Mesenchymal stem cell (in vitro differentiated cells and primary cell): ENCODE measurements around the gene ZBTB25.
A peak's percentile ranks its signal among the peaks of the same experiment; 100 is the strongest.

Experiments
- DNase-seq: peaks from one replicate; pipeline ENCODE4 v3.0.0-alpha.2; 2013
- H2AFZ ChIP-seq: one replicate; pipeline ENCODE4 v1.6.1; 2013; ENCODE audit warnings: low read depth, mild to moderate bottlenecking, control low read depth, inconsistent platforms, low read length, moderate library complexity
- H2AK5ac ChIP-seq: 2 replicates; pipeline ENCODE4 v1.6.1; 2013; ENCODE audit warnings: low read length, moderate library complexity, mild to moderate bottlenecking, inconsistent platforms; ENCODE audit not compliant: severe bottlenecking
- H2BK120ac ChIP-seq: one replicate; pipeline ENCODE4 v1.6.1; 2013; ENCODE audit warnings: low read depth, mild to moderate bottlenecking, inconsistent platforms, low read length, moderate library complexity
- H2BK12ac ChIP-seq, 2 experiments: one replicate each; pipeline ENCODE4 v1.6.1; 2013; ENCODE audit warnings: inconsistent platforms in 2 of 2, low read length in 2 of 2, mild to moderate bottlenecking in 2 of 2, moderate library complexity in 2 of 2, control low read depth in 1 of 2
- H2BK15ac ChIP-seq: one replicate; pipeline ENCODE4 v1.6.1; 2013; ENCODE audit warnings: mild to moderate bottlenecking, low read depth, inconsistent platforms; ENCODE audit not compliant: poor library complexity, severe bottlenecking
- H2BK5ac ChIP-seq: 2 replicates; pipeline ENCODE4 v1.6.1; 2013; ENCODE audit warnings: low read depth, mild to moderate bottlenecking, low read length, control low read depth, inconsistent platforms; ENCODE audit not compliant: poor library complexity, severe bottlenecking
- H3K14ac ChIP-seq, 2 experiments: one replicate each; pipeline ENCODE4 v1.6.1; 2013; ENCODE audit warnings: inconsistent platforms in 2 of 2, low read length in 2 of 2, control low read depth in 1 of 2, mild to moderate bottlenecking in 1 of 2, moderate library complexity in 1 of 2
- H3K18ac ChIP-seq, 2 experiments: one replicate each; pipeline ENCODE4 v1.6.1; 2013; ENCODE audit warnings: inconsistent platforms in 2 of 2, low read length in 2 of 2, control low read depth in 1 of 2, low read depth in 1 of 2, mild to moderate bottlenecking in 1 of 2
- H3K23ac ChIP-seq, 2 experiments: one replicate each; pipeline ENCODE4 v1.6.1; 2013; ENCODE audit warnings: inconsistent platforms in 2 of 2, low read length in 2 of 2, mild to moderate bottlenecking in 2 of 2, moderate library complexity in 2 of 2, control low read depth in 1 of 2
- H3K27ac ChIP-seq: 2 replicates; pipeline ENCODE4 v1.5.1; 2013; ENCODE audit warnings: mild to moderate bottlenecking, moderate library complexity, low read length, control low read depth, inconsistent platforms; ENCODE audit not compliant: poor library complexity, severe bottlenecking
- H3K27me3 ChIP-seq, 2 experiments: 2 replicates each; pipeline versions ENCODE4 v1.6.1 to v1.7.0; 2013; ENCODE audit warnings: low read length in 2 of 2, mild to moderate bottlenecking in 2 of 2, moderate library complexity in 2 of 2, control low read depth in 1 of 2, inconsistent platforms in 1 of 2; ENCODE audit not compliant: control insufficient read depth in 1 of 2, insufficient read depth in 1 of 2
- H3K36me3 ChIP-seq, 2 experiments: 2 replicates each; pipeline versions ENCODE4 v1.6.1 to v1.7.0; 2013; ENCODE audit warnings: low read length in 2 of 2, control low read depth in 1 of 2, inconsistent platforms in 1 of 2, low read depth in 1 of 2, mild to moderate bottlenecking in 1 of 2; ENCODE audit not compliant: insufficient read depth in 2 of 2, control insufficient read depth in 1 of 2
- H3K4ac ChIP-seq, 2 experiments: one replicate each; pipeline ENCODE4 v1.6.1; 2013; ENCODE audit warnings: inconsistent platforms in 2 of 2, low read length in 2 of 2, mild to moderate bottlenecking in 2 of 2, moderate library complexity in 2 of 2, control low read depth in 1 of 2, low read depth in 1 of 2
- H3K4me1 ChIP-seq: 2 replicates; pipeline ENCODE4 v1.6.1; 2013; ENCODE audit warnings: low read depth, low read length, control low read depth; ENCODE audit not compliant: control insufficient read depth, insufficient read depth
- H3K4me2 ChIP-seq: 2 replicates; pipeline ENCODE4 v1.6.1; 2013; ENCODE audit warnings: low read length, mild to moderate bottlenecking, inconsistent platforms; ENCODE audit not compliant: poor library complexity, severe bottlenecking
- H3K4me3 ChIP-seq, 2 experiments: 2 replicates each; pipeline versions ENCODE4 v1.5.1 to v1.7.0; 2013; ENCODE audit warnings: low read length in 2 of 2, mild to moderate bottlenecking in 2 of 2, control low read depth in 1 of 2, low read depth in 1 of 2; ENCODE audit not compliant: insufficient read depth in 1 of 2
- H3K79me1 ChIP-seq: replicated peaks from 2 replicates; pipeline ENCODE4 v1.6.1; 2013; ENCODE audit warnings: mild to moderate bottlenecking, control low read depth, low read length, inconsistent platforms; ENCODE audit not compliant: poor library complexity, severe bottlenecking
- H3K9ac ChIP-seq: 2 replicates; pipeline ENCODE4 v1.7.0; 2013; ENCODE audit warnings: mild to moderate bottlenecking, low read length, moderate library complexity
- H3K9me3 ChIP-seq: 2 replicates; pipeline ENCODE4 v1.7.0; 2013; ENCODE audit warnings: mild to moderate bottlenecking, low read length; ENCODE audit not compliant: control insufficient read depth
- H4K8ac ChIP-seq: one replicate; pipeline ENCODE4 v1.6.1; 2013; ENCODE audit warnings: inconsistent platforms, mild to moderate bottlenecking, low read length, moderate library complexity
- H4K91ac ChIP-seq: one replicate; pipeline ENCODE4 v1.6.1; 2013; ENCODE audit warnings: mild to moderate bottlenecking, low read length, inconsistent platforms
- WGBS: methylation state at CpG from one replicate; pipeline ENCODE4 v1.1.7; 2013; ENCODE audit warnings: mixed read lengths; 5-methylcytosine and 5-hydroxymethylcytosine counted together

Gene ZBTB25

GRCh38 chr14:64447876-64448670 is 55.6 kb downstream of the ZBTB25 start:
- no peak for DNase-seq
- H4K8ac ChIP-seq: peak overlapping the region; percentile 49
- peaks cover 8% of the 10 kb centered on the region for H3K79me1 ChIP-seq
- H3K23ac ChIP-seq: no peak overlapping the region
- no peak overlapping the region for H4K91ac ChIP-seq
- peak overlapping the region; percentile 75 for H2BK5ac ChIP-seq
- H2BK15ac ChIP-seq: no peak overlapping the region
- H2AK5ac ChIP-seq: peak overlapping the region; percentile 79
- no peak overlapping the region for H3K9ac ChIP-seq
- H2BK12ac ChIP-seq: no peak overlapping the region
- H3K9me3 ChIP-seq: no peaks in the 10 kb centered on the region
- H3K18ac ChIP-seq: no peak overlapping the region
- peaks cover 6% of the 10 kb centered on the region for H3K4me1 ChIP-seq
- no peaks in the 10 kb centered on the region for H3K27me3 ChIP-seq
- peaks cover 21 to 69% of the 10 kb centered on the region in 2 experiments for H3K36me3 ChIP-seq
- peak overlapping the region; percentile 84 for H3K27ac ChIP-seq
- no peak overlapping the region for H2BK120ac ChIP-seq
- WGBS: 86% methylated on average over 4 of the region's 5 CpGs
- peak overlapping the region; percentile 25 for H3K4me2 ChIP-seq
- H3K4ac ChIP-seq: no peak overlapping the region
- H3K14ac ChIP-seq: no peak overlapping the region
- no peak overlapping the region for H3K4me3 ChIP-seq
- no peak overlapping the region for H2AFZ ChIP-seq

GRCh38 chr14:64444984-64445845 is 58.4 kb downstream of the ZBTB25 start:
- Histone ChIP-seq H3K9ac (peak overlapping the region; percentile 20), H2BK12ac (peak overlapping the region in 1 of 2 experiments; percentile 15), H3K23ac (no peak overlapping the region), H3K36me3 (peaks cover 27 to 74% of the 10 kb centered on the region in 2 experiments), H3K4me2 (no peak overlapping the region), H3K14ac (no peak overlapping the region), H3K9me3 (no peaks in the 10 kb centered on the region), H2AK5ac (peak overlapping the region; percentile 71), H2BK15ac (no peak overlapping the region), H3K4me1 (peaks cover 8% of the 10 kb centered on the region), H3K4me3 (no peak overlapping the region), H3K27me3 (no peaks in the 10 kb centered on the region), H2BK5ac (peak overlapping the region; percentile 67), H3K4ac (no peak overlapping the region), H4K8ac (no peak overlapping the region), H4K91ac (no peak overlapping the region), H2AFZ (no peak overlapping the region), H3K79me1 (peaks cover 8% of the 10 kb centered on the region), H3K27ac (peak overlapping the region; percentile 96), H2BK120ac (no peak overlapping the region), H3K18ac (peak overlapping the region in 1 of 2 experiments; percentile 63)
- peak; percentile 88 for DNase-seq
- WGBS: 57% methylated on average over 6 of the region's 7 CpGs

GRCh38 chr14:64444140-64444539 is 59.5 kb downstream of the ZBTB25 start:
- DNase-seq: no peak
- H3K27ac ChIP-seq: no peak overlapping the region
- H3K79me1 ChIP-seq: peaks cover 6% of the 10 kb centered on the region
- no peak overlapping the region for H3K18ac ChIP-seq
- no peak overlapping the region for H2BK5ac ChIP-seq
- H2AK5ac ChIP-seq: peak overlapping the region; percentile 58
- H3K9me3 ChIP-seq: no peaks in the 10 kb centered on the region
- 98% methylated on average over 11 of the region's 11 CpGs for WGBS
- peak overlapping the region in 1 of 2 experiments; percentile 8 for H2BK12ac ChIP-seq
- H3K4me1 ChIP-seq: peaks cover 11% of the 10 kb centered on the region
- H3K36me3 ChIP-seq: peaks cover 18 to 71% of the 10 kb centered on the region in 2 experiments
- H3K14ac ChIP-seq: no peak overlapping the region
- H3K4me2 ChIP-seq: no peak overlapping the region
- H3K27me3 ChIP-seq: no peaks in the 10 kb centered on the region
- no peak overlapping the region for H2BK15ac ChIP-seq
- no peak overlapping the region for H3K4ac ChIP-seq
- no peak overlapping the region for H2AFZ ChIP-seq
- H3K23ac ChIP-seq: no peak overlapping the region
- H2BK120ac ChIP-seq: no peak overlapping the region
- no peak overlapping the region for H4K8ac ChIP-seq
- no peak overlapping the region for H3K9ac ChIP-seq
- H3K4me3 ChIP-seq: no peak overlapping the region
- H4K91ac ChIP-seq: no peak overlapping the region
